Thoracic aorta (tissue), 2 donors: Measurements from ENCODE around the gene RECK. TPM values are rescaled to one million over a fixed set of nuclear protein-coding genes. Genes with fewer than 3 reads are reported as not detected.
A peak's percentile ranks its signal among the peaks of the same experiment; 100 is the strongest.

Experiments used
- ATAC-seq: fragments of 150-250 bp; one replicate; pipeline ENCODE4 v1.8.0; 2017; ENCODE audit warnings: low read depth; ENCODE audit not compliant: insufficient number of reproducible peaks, low FRiP score
- DNase-seq: peaks from one replicate; pipeline ENCODE4 v3.0.0-alpha.2; 2020; ENCODE audit warnings: low spot score
- H3K27ac ChIP-seq, 2 donors: fragments of 200-600 bp; sonication (generic); 1 replicate in 1 of 2; 2 replicates in 1 of 2; pipeline ENCODE4 v1.5.1; 2016; ENCODE audit warnings: mild to moderate bottlenecking in 2 of 2, moderate library complexity in 2 of 2
- H3K27me3 ChIP-seq: fragments of 200-600 bp; sonication (generic); replicated peaks from 2 replicates; pipeline ENCODE4 v1.6.0; 2016; ENCODE audit warnings: mild to moderate bottlenecking; ENCODE audit not compliant: insufficient read depth
- H3K36me3 ChIP-seq: fragments of 200-600 bp; sonication (generic); one replicate; pipeline ENCODE4 v1.5.1; 2016
- H3K4me1 ChIP-seq, 2 donors: fragments of 200-600 bp; sonication (generic); 1 replicate in 1 of 2; 2 replicates in 1 of 2; pipeline versions ENCODE4 v1.5.1 to v1.6.0; 2016; ENCODE audit warnings: low read depth in 2 of 2, mild to moderate bottlenecking in 1 of 2; ENCODE audit not compliant: control insufficient read depth in 1 of 2
- H3K4me3 ChIP-seq: fragments of 200-600 bp; sonication (generic); 2 replicates; pipeline ENCODE4 v1.5.1; 2016; ENCODE audit warnings: mild to moderate bottlenecking
- H3K9me3 ChIP-seq: fragments of 200-600 bp; sonication (generic); 2 replicates; pipeline ENCODE4 v1.5.1; 2016
- total RNA-seq, 2 donors: library from RNA; depleted of rRNA; stranded (reverse); fragments of >200 nt; gene quantifications; one replicate each; pipeline versions ENCODE4 v1.1.0 to v1.2.3, GENCODE V29; 2016
- TF ChIP-seq, protein P1 (sequence below): fragments of 200-600 bp; sonication (generic); IDR thresholded peaks from one replicate; pipeline ENCODE4 v1.5.1; 2019; ENCODE audit warnings: antibody characterized with exemption

The RECK gene
- total RNA-seq, 2 donors from 2014 or later, result 19.8 to 30.5 TPM

DNA sequence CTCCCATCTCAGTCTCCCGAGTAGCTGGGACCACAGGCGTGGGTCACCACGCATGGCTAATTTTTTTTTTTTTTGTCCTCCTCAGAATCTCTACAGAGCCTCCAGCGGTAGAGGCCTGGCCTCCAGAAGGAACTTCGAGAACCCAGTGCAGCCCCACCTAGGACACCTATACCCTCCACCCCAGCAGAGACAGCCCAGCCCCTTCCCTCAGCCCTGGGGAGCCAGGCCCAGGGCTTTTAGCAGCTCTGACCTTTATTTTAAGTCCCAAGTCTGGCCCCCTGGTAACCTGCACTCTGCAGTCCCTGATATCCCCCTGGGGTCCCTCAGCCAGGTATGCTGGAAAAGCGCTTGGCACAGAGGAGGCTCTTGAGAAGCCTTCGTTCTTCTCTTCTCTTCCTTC is 105.0 kb downstream of the RECK start:
- no peaks in the 10 kb centered on the region for H3K27me3 ChIP-seq
- H3K36me3 ChIP-seq, result no peaks in the 10 kb centered on the region
- no peak overlapping the region for H3K4me3 ChIP-seq
- no peaks in the 10 kb centered on the region for H3K9me3 ChIP-seq
- H3K4me1 ChIP-seq, result peaks cover 26 to 68% of the 10 kb centered on the region in 2 donors
- ATAC-seq, result no peak
- peak overlapping the region; percentile 53 to 71 for H3K27ac ChIP-seq
- no peak for DNase-seq
- TF ChIP-seq, protein P1, sequence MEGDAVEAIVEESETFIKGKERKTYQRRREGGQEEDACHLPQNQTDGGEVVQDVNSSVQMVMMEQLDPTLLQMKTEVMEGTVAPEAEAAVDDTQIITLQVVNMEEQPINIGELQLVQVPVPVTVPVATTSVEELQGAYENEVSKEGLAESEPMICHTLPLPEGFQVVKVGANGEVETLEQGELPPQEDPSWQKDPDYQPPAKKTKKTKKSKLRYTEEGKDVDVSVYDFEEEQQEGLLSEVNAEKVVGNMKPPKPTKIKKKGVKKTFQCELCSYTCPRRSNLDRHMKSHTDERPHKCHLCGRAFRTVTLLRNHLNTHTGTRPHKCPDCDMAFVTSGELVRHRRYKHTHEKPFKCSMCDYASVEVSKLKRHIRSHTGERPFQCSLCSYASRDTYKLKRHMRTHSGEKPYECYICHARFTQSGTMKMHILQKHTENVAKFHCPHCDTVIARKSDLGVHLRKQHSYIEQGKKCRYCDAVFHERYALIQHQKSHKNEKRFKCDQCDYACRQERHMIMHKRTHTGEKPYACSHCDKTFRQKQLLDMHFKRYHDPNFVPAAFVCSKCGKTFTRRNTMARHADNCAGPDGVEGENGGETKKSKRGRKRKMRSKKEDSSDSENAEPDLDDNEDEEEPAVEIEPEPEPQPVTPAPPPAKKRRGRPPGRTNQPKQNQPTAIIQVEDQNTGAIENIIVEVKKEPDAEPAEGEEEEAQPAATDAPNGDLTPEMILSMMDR, result no peak

- no peak for ATAC-seq
These were observed 106.0 kb downstream of the RECK start for GRCh38 chr9:36142510-36143244.

DNA sequence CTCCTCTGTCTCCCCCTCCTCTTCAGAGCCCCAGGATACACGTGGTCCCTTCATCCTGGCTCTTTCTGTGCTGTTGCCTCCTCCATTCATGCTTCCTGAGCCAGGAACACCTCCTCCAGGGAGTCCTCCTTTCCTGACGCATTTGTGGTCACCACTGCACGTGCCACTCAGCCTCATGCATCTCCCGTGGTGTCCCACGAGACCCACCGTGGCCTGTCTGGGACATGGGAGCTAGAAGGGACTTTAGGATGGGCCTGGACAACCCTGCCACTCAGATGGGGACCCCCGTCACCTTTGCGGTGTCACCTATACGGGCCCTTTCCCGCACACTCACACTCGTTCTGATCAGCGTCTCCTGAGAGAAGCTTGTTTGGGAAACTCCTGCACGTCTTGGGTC is 106.5 kb downstream of the RECK start:
- TF ChIP-seq, protein P1, result no peak
- Histone ChIP-seq H3K9me3 (no peaks in the 10 kb centered on the region), H3K36me3 (no peaks in the 10 kb centered on the region), H3K27ac (peak overlapping the region; percentile 53 to 71), H3K27me3 (no peaks in the 10 kb centered on the region), H3K4me1 (peaks cover 26 to 69% of the 10 kb centered on the region in 2 donors), H3K4me3 (peak overlapping the region; percentile 53)
- DNase-seq (no peak), ATAC-seq (no peak)

More at GRCh38 chr9:36142510-36143244, 106.0 kb downstream of the RECK start:
- no peaks in the 10 kb centered on the region for H3K27me3 ChIP-seq
- TF ChIP-seq, protein P1, result no peak
- no peaks in the 10 kb centered on the region for H3K9me3 ChIP-seq
- peak overlapping the region; percentile 53 to 71 for H3K27ac ChIP-seq
- H3K4me3 ChIP-seq, result peak overlapping the region; percentile 53
- H3K36me3 ChIP-seq, result no peaks in the 10 kb centered on the region
- DNase-seq, result no peak
- H3K4me1 ChIP-seq, result peaks cover 24 to 69% of the 10 kb centered on the region in 2 donors

- H3K4me1 ChIP-seq, result peaks cover 38 to 70% of the 10 kb centered on the region in 2 donors
- H3K27ac ChIP-seq, result no peak overlapping the region
- no peak for DNase-seq
- no peak for ATAC-seq
- H3K27me3 ChIP-seq, result no peaks in the 10 kb centered on the region
- H3K9me3 ChIP-seq, result no peaks in the 10 kb centered on the region
- H3K4me3 ChIP-seq, result no peak overlapping the region
- TF ChIP-seq, protein P1, result no peak
- no peaks in the 10 kb centered on the region for H3K36me3 ChIP-seq
These were observed 107.9 kb downstream of the RECK start for GRCh38 chr9:36144309-36145232.

GRCh38 chr9:36145970-36146369 is 109.3 kb downstream of the RECK start:
- Histone ChIP-seq H3K36me3 (peaks cover 4% of the 10 kb centered on the region), H3K4me1 (peaks cover 37 to 63% of the 10 kb centered on the region in 2 donors), H3K4me3 (no peak overlapping the region), H3K9me3 (no peaks in the 10 kb centered on the region), H3K27me3 (no peaks in the 10 kb centered on the region), H3K27ac (no peak overlapping the region)
- DNase-seq (no peak), ATAC-seq (no peak)
- TF ChIP-seq, protein P1, result no peak
